ENCODE data around the gene JDP2.

The JDP2 gene

GRCh38 chr14:75435473-75435872 lies 7.7 kb downstream of the JDP2 start:
- in situ Hi-C loops (cut with MboI; ENCODE audit: low sequenced_read_pairs): no loop called here

- in situ Hi-C loops (cut with MboI; ENCODE audit: low sequenced_read_pairs): no loop called here
These were observed 9.7 kb downstream of the JDP2 start for GRCh38 chr14:75437201-75438143.

- in situ Hi-C loops (cut with MboI; ENCODE audit: low sequenced_read_pairs): no loop called here
These were observed 10.8 kb downstream of the JDP2 start for GRCh38 chr14:75438486-75439080.

GRCh38 chr14:75439989-75440388 lies 12.2 kb downstream of the JDP2 start:
- in situ Hi-C loops (cut with MboI; ENCODE audit: low sequenced_read_pairs): no loop called here

- in situ Hi-C loops (cut with MboI; ENCODE audit: low sequenced_read_pairs): no loop called here
These were observed 13.1 kb downstream of the JDP2 start for GRCh38 chr14:75440733-75441477.

- in situ Hi-C loops (cut with MboI; ENCODE audit: low sequenced_read_pairs): no loop called here
These were observed 13.9 kb downstream of the JDP2 start for GRCh38 chr14:75441728-75442127.

GRCh38 chr14:75442166-75442565 lies 14.3 kb downstream of the JDP2 start:
- in situ Hi-C loops (cut with MboI; ENCODE audit: low sequenced_read_pairs): no loop called here

GRCh38 chr14:75442642-75443041 lies 14.8 kb downstream of the JDP2 start:
- in situ Hi-C loops (cut with MboI; ENCODE audit: low sequenced_read_pairs): no loop called here

- in situ Hi-C loops (cut with MboI; ENCODE audit: low sequenced_read_pairs): no loop called here
These were observed 15.6 kb downstream of the JDP2 start for GRCh38 chr14:75443203-75443969.

GRCh38 chr14:75445236-75445635 lies 17.4 kb downstream of the JDP2 start:
- in situ Hi-C loops (cut with MboI; ENCODE audit: low sequenced_read_pairs): no loop called here

- in situ Hi-C loops (cut with MboI; ENCODE audit: low sequenced_read_pairs): no loop called here
These were observed 18.1 kb downstream of the JDP2 start for GRCh38 chr14:75445963-75446362.

GRCh38 chr14:75446447-75446846 lies 18.6 kb downstream of the JDP2 start:
- in situ Hi-C loops (cut with MboI; ENCODE audit: low sequenced_read_pairs): no loop called here

- in situ Hi-C loops (cut with MboI; ENCODE audit: low sequenced_read_pairs): no loop called here
These were observed 20.4 kb downstream of the JDP2 start for GRCh38 chr14:75448209-75448608.

- in situ Hi-C loops (cut with MboI; ENCODE audit: low sequenced_read_pairs): no loop called here
These were observed 21.2 kb downstream of the JDP2 start for GRCh38 chr14:75449036-75449435.

- in situ Hi-C loops (cut with MboI; ENCODE audit: low sequenced_read_pairs): no loop called here
These were observed 21.9 kb downstream of the JDP2 start for GRCh38 chr14:75449696-75450095.

- in situ Hi-C loops (cut with MboI; ENCODE audit: low sequenced_read_pairs): no loop called here
These were observed 22.8 kb downstream of the JDP2 start for GRCh38 chr14:75450381-75451276.

GRCh38 chr14:75452324-75452723 lies 24.5 kb downstream of the JDP2 start:
- in situ Hi-C loops (cut with MboI; ENCODE audit: low sequenced_read_pairs): no loop called here

- in situ Hi-C loops (cut with MboI; ENCODE audit: low sequenced_read_pairs): no loop called here
These were observed 25.3 kb downstream of the JDP2 start for GRCh38 chr14:75452900-75453816.
